Measurements from ENCODE around the gene PANK2.

GRCh38 chr20:3911956-3912355 lies 22.8 kb downstream of the PANK2 start:
- TF ChIP-seq CTCF (IDR thresholded peaks at IDR 0.05; ENCODE audit: control extremely low read depth in 1 of 3, insufficient read depth in 1 of 3, low read depth in 1 of 3, low read length in 3 of 3) (no peak), YY1 (IDR thresholded peaks at IDR 0.05; ENCODE audit: low read depth, low read length) (no peak), SIN3A (conservative IDR thresholded peaks at IDR 0.05 in 1 of 2, IDR thresholded peaks at IDR 0.05 in 1 of 2; ENCODE audit: low read depth in 1 of 2, low read length in 2 of 2) (no peak), POLR2A (IDR thresholded peaks at IDR 0.05; ENCODE audit: control extremely low read depth in 1 of 2, low read depth in 2 of 2, low read length in 2 of 2) (no peak), GABPA (IDR thresholded peaks at IDR 0.05; ENCODE audit: borderline replicate concordance, insufficient read depth, low read length) (no peak), SUZ12 (IDR thresholded peaks at IDR 0.05; ENCODE audit: low read length) (no peak), TBP (IDR thresholded peaks at IDR 0.05; ENCODE audit: low read depth, low read length) (no peak), EZH2 (IDR thresholded peaks at IDR 0.05; ENCODE audit: low read depth, low read length, severe bottlenecking) (no peak), GTF2F1 (IDR thresholded peaks at IDR 0.05; ENCODE audit: borderline replicate concordance, low read depth, low read length) (no peak), BRCA1 (IDR thresholded peaks at IDR 0.05; ENCODE audit: low read depth, low read length) (no peak), MAX (IDR thresholded peaks at IDR 0.05) (no peak), EP300 (IDR thresholded peaks at IDR 0.05; ENCODE audit: borderline replicate concordance in 1 of 2, low read depth in 2 of 2, low read length in 2 of 2) (no peak), ZNF274 (IDR thresholded peaks at IDR 0.05; ENCODE audit: borderline replicate concordance, extremely low read depth, low read length) (no peak), E2F6 (IDR thresholded peaks at IDR 0.05) (no peak)
